GM12892 (cell line): Measurements from ENCODE around the gene DOLPP1.

ENCODE experiments used
- POLR2A ChIP-seq: IDR thresholded peaks from 2 replicates; pipeline ENCODE4 v1.6.1; 2011; ENCODE audit warnings: low read depth, low read length, control low read depth
- POLR2AphosphoS5 ChIP-seq: IDR thresholded peaks from 2 replicates; pipeline ENCODE4 v1.6.1; 2011; ENCODE audit warnings: low read depth, low read length, control low read depth

DNA sequence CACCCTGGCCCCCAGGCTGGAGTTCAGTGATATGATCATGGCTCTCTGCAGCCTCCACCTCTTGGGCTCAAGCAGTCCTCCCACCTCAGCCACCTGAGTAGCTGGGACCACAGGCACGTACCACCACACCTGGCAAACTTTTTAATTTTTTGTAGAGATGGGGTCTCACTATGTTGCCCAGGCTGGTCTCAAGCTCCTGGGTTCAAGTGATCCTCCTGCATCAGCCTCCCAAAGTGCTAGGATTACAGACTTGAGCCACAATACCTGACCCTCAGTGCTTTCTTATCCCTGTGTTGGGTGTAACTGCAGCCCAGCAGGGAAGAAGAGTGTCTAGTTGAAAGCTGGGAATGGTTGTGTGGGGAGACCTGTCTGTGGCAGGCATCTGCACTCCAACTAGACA is 41.2 kb downstream of the DOLPP1 start:
- TF ChIP-seq POLR2AphosphoS5 (no peak), POLR2A (no peak)
